Small intestine (tissue), 7 donors: Measurements from ENCODE around the gene PHLDA3. TPM values are rescaled to one million over a fixed set of nuclear protein-coding genes. Genes with fewer than 3 reads are reported as not detected.

Experiments
- DNase-seq, 2 donors: peaks; one replicate each; pipeline versions ENCODE4 v3.0.0 to v3.0.0-alpha.2; 2013
- FAIRE-seq: peaks from 2 replicates; lab custom pipeline; 2012; peaks lifted over from hg19 to GRCh38; lab: Jason Lieb, UNC
- H3K27ac ChIP-seq, 3 donors: one replicate each; pipeline ENCODE4 v1.5.1; 2013; ENCODE audit warnings: low read length in 2 of 3, mild to moderate bottlenecking in 2 of 3, control low read depth in 1 of 3, inconsistent platforms in 1 of 3, low read depth in 1 of 3, moderate library complexity in 1 of 3
- H3K27me3 ChIP-seq, 3 donors: one replicate each; pipeline ENCODE4 v1.6.1; 2013; ENCODE audit warnings: low read length in 3 of 3, inconsistent platforms in 1 of 3; ENCODE audit not compliant: control insufficient read depth in 3 of 3, insufficient read depth in 3 of 3
- H3K36me3 ChIP-seq, 3 donors: one replicate each; pipeline ENCODE4 v1.6.1; 2013; ENCODE audit warnings: low read length in 3 of 3, inconsistent platforms in 1 of 3, low read depth in 1 of 3, mild to moderate bottlenecking in 1 of 3, moderate library complexity in 1 of 3; ENCODE audit not compliant: control insufficient read depth in 3 of 3, insufficient read depth in 2 of 3
- H3K4me1 ChIP-seq, 3 donors: one replicate each; pipeline ENCODE4 v1.6.1; 2013; ENCODE audit warnings: low read length in 2 of 3, inconsistent platforms in 1 of 3, low read depth in 1 of 3, mild to moderate bottlenecking in 1 of 3, moderate library complexity in 1 of 3; ENCODE audit not compliant: control insufficient read depth in 3 of 3, insufficient read depth in 2 of 3
- H3K4me3 ChIP-seq, 3 donors: one replicate each; pipeline ENCODE4 v1.5.1; 2013; ENCODE audit warnings: low read length in 3 of 3, control low read depth in 1 of 3, inconsistent platforms in 1 of 3, low read depth in 1 of 3, mild to moderate bottlenecking in 1 of 3, moderate library complexity in 1 of 3
- H3K9me3 ChIP-seq, 2 donors: one replicate each; pipeline ENCODE4 v1.6.1; 2013; ENCODE audit warnings: low read depth in 1 of 2, low read length in 1 of 2; ENCODE audit not compliant: control insufficient read depth in 2 of 2, insufficient read depth in 1 of 2
- WGBS, 3 donors: extraction: QIAGEN DNeasy Blood & Tissue Kit; methylation state at CpG; one replicate each; pipeline ENCODE4 v1.1.7; 2013; 5-methylcytosine and 5-hydroxymethylcytosine counted together
- polyA plus RNA-seq, 4 donors: library from polyadenylated mRNA; stranded (reverse) in 3 of 4; unstranded in 1 of 4; fragments of 200-250 nt in 3 of 4; fragments of 120-200 nt in 1 of 4; gene quantifications; one replicate each; pipeline versions ENCODE4 v1.2.1 to v1.2.3, GENCODE V29; 2013
- donor health status: healthy with polysubstance abuse.
- donor health status: control.
- donor health status: control.
- donor health status: Bipolar disorder and iron deficiency.
- donor health status: healthy.

PHLDA3 gene
- polyA plus RNA-seq, 4 donors, result 0.89 to 13.3 (median 5.0) TPM

DNA sequence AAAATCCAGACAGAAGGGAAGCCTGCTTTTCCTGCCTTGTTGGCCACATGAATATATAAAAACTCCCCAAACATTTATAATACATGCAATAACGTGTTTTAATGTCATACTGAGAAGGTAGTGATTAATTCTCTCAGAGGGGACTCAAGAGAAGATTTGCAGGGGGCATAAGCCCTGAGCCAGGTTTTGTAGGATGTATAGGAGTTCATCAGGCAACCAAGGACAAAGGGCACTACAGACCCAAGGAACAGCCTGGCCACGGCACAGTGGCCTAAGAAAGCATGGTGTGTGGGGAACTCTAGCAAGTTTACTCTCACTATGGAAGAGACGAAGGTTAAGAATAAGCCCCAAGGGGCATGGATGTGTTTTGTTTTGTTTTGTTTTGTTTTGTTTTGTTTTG, 32.0 kb downstream of the PHLDA3 start:
- Histone ChIP-seq H3K4me3 (no peak overlapping the region), H3K36me3 (no peaks in the 10 kb centered on the region), H3K27ac (no peak overlapping the region), H3K4me1 (peaks cover 0 to 4% (median 0%) of the 10 kb centered on the region in 3 donors), H3K9me3 (no peaks in the 10 kb centered on the region), H3K27me3 (no peaks in the 10 kb centered on the region)
- no peak for FAIRE-seq
- WGBS, 3 donors, result 46 to 70% (median 55%) methylated on average over 3 of the region's 3 CpGs
- DNase-seq, result no peak

DNA sequence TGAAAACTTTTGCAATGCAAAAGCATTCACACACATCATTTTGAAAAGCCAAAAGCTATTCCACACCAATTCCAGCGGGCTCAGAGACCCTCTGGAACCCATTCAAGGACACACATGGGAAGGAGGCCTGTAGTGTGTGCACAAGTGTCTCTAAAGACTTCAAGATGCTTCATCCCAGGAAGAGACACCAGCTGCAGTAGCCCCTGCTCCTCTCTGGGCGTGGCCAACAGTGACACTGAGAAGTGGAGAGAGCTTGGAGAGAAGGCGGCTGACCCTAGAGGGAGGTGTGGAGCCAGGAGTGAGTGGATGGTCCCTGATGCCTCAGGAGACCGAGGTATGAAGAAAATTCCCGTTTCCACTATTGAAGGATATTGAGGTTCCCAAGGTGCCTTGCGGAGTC, 32.6 kb downstream of the PHLDA3 start:
- Histone ChIP-seq H3K27me3 (no peaks in the 10 kb centered on the region), H3K9me3 (no peaks in the 10 kb centered on the region), H3K4me1 (peaks cover 0 to 4% (median 0%) of the 10 kb centered on the region in 3 donors), H3K4me3 (no peak overlapping the region), H3K27ac (no peak overlapping the region), H3K36me3 (no peaks in the 10 kb centered on the region)
- 58 to 59% (median 58%) methylated on average over 6 of the region's 6 CpGs for WGBS, 3 donors
- FAIRE-seq (no peak), DNase-seq (no peak)

DNA sequence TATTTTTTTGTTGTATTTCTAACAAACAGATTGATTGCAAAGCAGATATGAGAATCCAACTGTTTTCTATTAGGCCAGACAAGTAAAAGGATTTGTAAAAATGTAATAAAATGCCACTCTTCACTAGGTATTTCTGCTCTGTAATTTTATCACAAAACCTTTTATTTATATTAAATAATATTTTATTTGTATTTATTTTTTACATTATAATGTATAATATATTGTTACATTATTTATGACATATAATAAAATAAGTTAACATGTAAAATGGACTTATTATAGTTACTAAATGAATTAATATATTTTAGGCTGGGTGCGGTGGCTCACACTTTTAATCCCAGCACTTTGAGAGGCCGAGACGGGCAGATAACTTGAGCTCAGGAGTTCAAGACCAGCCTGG, 34.7 kb downstream of the PHLDA3 start:
- Histone ChIP-seq H3K36me3 (no peaks in the 10 kb centered on the region), H3K4me1 (peaks cover 0 to 4% (median 0%) of the 10 kb centered on the region in 3 donors), H3K4me3 (no peak overlapping the region), H3K9me3 (no peaks in the 10 kb centered on the region), H3K27ac (no peak overlapping the region), H3K27me3 (no peaks in the 10 kb centered on the region)
- WGBS, 3 donors, result 82 to 89% (median 85%) methylated on average over 3 of the region's 3 CpGs
- no peak for FAIRE-seq
- DNase-seq, result no peak

DNA sequence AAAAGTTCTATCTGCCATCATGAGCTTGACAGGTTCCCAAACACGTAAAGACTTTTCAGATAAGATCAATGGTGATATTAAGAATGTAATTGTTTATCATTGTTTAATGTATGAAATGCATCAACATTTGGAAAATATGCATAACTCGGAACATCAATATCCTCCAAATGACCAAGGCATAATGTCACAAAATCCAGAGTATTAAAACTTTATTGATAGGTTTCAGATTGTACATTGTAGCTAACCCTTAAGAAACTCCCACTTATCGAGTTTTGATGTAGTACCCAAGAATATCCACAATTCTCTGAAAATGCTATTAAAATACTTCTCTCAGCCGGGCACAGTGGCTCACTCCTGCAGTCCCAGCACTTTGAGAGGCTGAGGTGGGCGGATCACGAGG, 35.4 kb downstream of the PHLDA3 start:
- H3K27ac ChIP-seq, result no peak overlapping the region
- FAIRE-seq (no peak), DNase-seq (no peak)
- H3K27me3 ChIP-seq, result no peaks in the 10 kb centered on the region
- WGBS, 3 donors, result 69 to 82% (median 71%) methylated on average over 6 of the region's 6 CpGs
- H3K9me3 ChIP-seq, result no peaks in the 10 kb centered on the region
- no peaks in the 10 kb centered on the region for H3K36me3 ChIP-seq
- peaks cover 0 to 4% (median 0%) of the 10 kb centered on the region in 3 donors for H3K4me1 ChIP-seq
- no peak overlapping the region for H3K4me3 ChIP-seq

DNA sequence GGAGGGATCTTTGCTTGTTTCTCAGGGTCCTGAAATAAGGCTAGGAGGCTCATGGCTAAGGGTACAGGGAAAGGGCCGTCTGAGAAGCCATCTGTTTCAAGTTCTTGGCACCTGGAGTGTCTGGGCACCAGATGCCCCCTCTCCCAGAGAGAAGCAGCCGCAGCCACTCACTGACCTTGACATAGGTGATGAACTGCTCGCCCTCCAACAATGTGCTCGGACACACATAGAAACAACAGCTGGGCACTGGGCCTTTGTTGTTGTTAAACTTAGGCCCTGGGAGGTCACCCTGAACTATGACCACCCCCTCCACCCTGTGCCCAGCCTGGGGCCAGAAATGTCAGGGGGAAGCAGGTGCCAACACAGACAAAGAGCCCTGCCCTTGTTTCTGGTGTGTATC, 38.2 kb downstream of the PHLDA3 start:
- no peak for FAIRE-seq
- no peak for DNase-seq
- no peaks in the 10 kb centered on the region for H3K9me3 ChIP-seq
- no peaks in the 10 kb centered on the region for H3K27me3 ChIP-seq
- peaks cover 0 to 1% (median 0%) of the 10 kb centered on the region in 3 donors for H3K4me1 ChIP-seq
- H3K36me3 ChIP-seq, result no peaks in the 10 kb centered on the region
- no peak overlapping the region for H3K4me3 ChIP-seq
- WGBS, 3 donors, result 63 to 83% (median 65%) methylated on average over 4 of the region's 4 CpGs
- H3K27ac ChIP-seq, result no peak overlapping the region

DNA sequence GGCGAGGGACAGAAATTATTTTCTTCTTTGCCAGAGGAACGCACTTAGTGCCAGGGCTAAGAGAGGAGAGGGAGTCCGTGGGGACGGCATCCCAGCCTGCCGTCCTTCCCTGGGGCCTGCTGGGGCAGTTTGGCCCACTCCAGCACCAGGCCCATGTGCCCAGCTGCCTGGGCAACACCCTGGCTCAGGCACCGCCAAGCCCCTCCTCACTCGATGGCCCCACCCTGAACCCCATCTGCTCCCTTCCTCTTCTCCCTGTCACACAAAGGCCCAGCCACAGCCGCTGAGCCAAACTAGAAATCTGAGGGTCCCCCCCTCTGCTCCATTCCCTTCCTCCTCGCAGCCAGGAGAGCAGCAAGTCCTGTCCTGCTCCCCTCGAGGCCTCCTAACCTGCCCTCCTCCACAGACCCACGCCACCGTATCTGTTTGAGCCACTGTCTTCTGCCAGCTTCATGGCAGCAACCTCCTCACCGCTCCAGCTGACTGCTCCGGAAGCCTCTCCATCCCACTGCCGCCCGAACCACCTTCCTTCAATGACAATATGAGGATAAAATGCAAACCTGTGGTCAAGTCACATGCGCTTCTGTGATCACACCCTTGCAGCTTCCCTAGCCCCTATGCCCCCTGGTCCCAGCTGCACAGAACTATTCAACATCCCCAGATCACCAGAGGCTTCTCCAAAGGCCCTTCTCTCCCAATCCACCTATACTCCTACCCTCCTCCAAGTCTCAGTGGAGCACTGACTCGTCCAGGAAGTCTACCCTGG, 39.1 kb downstream of the PHLDA3 start:
- Histone ChIP-seq H3K27me3 (no peaks in the 10 kb centered on the region), H3K9me3 (no peaks in the 10 kb centered on the region), H3K4me3 (no peak overlapping the region), H3K4me1 (no peaks in the 10 kb centered on the region), H3K36me3 (no peaks in the 10 kb centered on the region), H3K27ac (no peak overlapping the region)
- 72 to 88% (median 83%) methylated on average over 18 of the region's 18 CpGs for WGBS, 3 donors
- FAIRE-seq (no peak), DNase-seq (no peak)

DNA sequence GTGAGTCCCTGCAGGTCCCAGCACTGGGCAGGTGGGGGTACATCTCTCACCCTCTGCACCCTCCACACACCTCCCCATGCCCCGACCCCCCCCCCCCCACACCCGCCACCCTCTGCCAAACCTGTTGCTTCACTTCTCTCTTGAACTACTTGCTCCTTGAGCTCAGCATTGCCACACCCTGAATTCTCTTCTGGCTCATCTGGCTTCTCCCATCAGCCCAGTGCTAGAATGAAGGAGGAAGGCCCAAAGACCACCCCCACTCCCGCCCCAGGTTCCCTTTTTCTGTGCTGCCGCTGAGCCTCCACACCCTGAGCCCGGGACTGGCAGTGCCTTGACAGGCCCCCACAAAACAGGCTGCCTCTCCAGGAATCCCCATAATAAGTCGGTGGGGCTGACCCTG, 41.0 kb downstream of the PHLDA3 start:
- Histone ChIP-seq H3K27me3 (no peaks in the 10 kb centered on the region), H3K4me3 (no peak overlapping the region), H3K27ac (no peak overlapping the region), H3K36me3 (no peaks in the 10 kb centered on the region), H3K4me1 (no peaks in the 10 kb centered on the region), H3K9me3 (peaks cover 0 to 6% of the 10 kb centered on the region in 2 donors)
- FAIRE-seq (no peak), DNase-seq (peak in 1 of 2 donors; percentile 9)
- 53 to 70% (median 66%) methylated on average over 5 to 6 of the region's 6 CpGs for WGBS, 3 donors

DNA sequence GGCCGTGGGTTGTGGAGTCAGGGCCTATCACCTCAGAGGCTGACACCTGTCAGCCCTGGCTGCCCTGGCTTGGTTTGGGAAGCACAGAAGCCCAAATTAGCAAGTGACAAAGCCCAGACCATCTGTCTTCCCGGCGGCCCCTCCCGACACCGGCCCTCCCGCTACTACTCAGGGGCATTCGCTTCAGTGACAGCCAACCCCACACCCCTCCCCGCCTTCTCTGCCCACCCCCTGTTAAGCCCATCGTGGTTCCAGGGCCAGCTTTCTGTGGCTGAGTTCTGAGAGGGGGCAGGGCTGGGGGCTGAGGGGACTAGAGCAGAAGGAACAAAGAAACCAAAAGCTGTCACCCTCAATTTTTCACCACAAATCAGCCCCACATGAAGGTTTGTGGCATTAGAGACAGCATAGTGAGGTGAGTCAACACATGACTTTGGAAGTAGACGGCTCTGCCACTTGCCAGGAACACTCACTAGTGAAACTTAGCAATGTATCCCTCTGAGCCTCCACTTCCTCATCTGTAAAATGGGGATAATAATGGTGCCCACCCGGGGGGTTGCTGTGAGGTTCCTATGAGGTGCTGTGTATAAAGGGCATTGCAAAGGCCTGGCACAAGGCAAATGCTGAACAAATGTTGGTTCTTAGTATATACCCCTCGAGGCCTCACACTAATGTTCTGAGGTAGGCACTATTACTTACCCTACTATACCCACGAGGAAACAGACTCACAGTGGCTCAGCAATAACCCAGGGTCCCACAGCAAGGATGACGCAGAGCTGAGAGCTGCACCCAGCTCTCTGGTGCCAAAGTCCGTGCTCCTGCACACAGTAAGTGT, 42.3 kb downstream of the PHLDA3 start:
- 60 to 75% (median 68%) methylated on average over 15 of the region's 15 CpGs for WGBS, 3 donors
- Histone ChIP-seq H3K9me3 (peaks cover 0 to 6% of the 10 kb centered on the region in 2 donors), H3K27ac (no peak overlapping the region), H3K4me1 (no peaks in the 10 kb centered on the region), H3K36me3 (no peaks in the 10 kb centered on the region), H3K4me3 (no peak overlapping the region), H3K27me3 (no peaks in the 10 kb centered on the region)
- FAIRE-seq, result no peak
- peak in 1 of 2 donors; percentile 23 for DNase-seq
